Kidney (tissue), 14 donors: ENCODE measurements around the gene GLIS1. TPM values are rescaled to one million over a fixed set of nuclear protein-coding genes. Genes with fewer than 3 reads are reported as not detected.

Source experiments
- DNase-seq, 5 donors: peaks; one replicate each; pipeline ENCODE4 v3.0.0-alpha.2; 2013 to 2020
- FAIRE-seq: peaks from 2 replicates; lab custom pipeline; 2012; peaks lifted over from hg19 to GRCh38; lab: Jason Lieb, UNC
- H3K27ac ChIP-seq, 2 donors: one replicate each; pipeline ENCODE4 v1.7.0; 2013; ENCODE audit warnings: low read depth in 2 of 2, low read length in 2 of 2, inconsistent platforms in 1 of 2
- H3K27me3 ChIP-seq: one replicate; pipeline ENCODE4 v1.7.1; 2013; ENCODE audit warnings: low read length, inconsistent platforms; ENCODE audit not compliant: control insufficient read depth, insufficient read depth
- H3K36me3 ChIP-seq, 3 donors: one replicate each; pipeline versions ENCODE4 v1.7.0 to v1.7.1; 2013; ENCODE audit warnings: low read length in 3 of 3, control low read depth in 1 of 3, inconsistent platforms in 1 of 3; ENCODE audit not compliant: insufficient read depth in 3 of 3, control insufficient read depth in 2 of 3
- H3K4me1 ChIP-seq, 3 donors: one replicate each; pipeline versions ENCODE4 v1.7.0 to v1.7.1; 2013; ENCODE audit warnings: low read length in 3 of 3, inconsistent platforms in 1 of 3, low read depth in 1 of 3; ENCODE audit not compliant: control insufficient read depth in 2 of 3, insufficient read depth in 2 of 3
- H3K4me3 ChIP-seq, 3 donors: one replicate each; pipeline versions ENCODE4 v1.7.0 to v1.8.1; 2013; ENCODE audit warnings: low read length in 3 of 3, control low read depth in 1 of 3, inconsistent platforms in 1 of 3
- H3K9ac ChIP-seq, 3 donors: one replicate each; pipeline versions ENCODE4 v1.7.0 to v1.7.1; 2013; ENCODE audit warnings: low read length in 3 of 3, control low read depth in 1 of 3, inconsistent platforms in 1 of 3
- H3K9me3 ChIP-seq, 3 donors: one replicate each; pipeline versions ENCODE4 v1.7.0 to v1.7.1; 2013; ENCODE audit warnings: low read length in 3 of 3, control low read depth in 1 of 3, inconsistent platforms in 1 of 3; ENCODE audit not compliant: control insufficient read depth in 2 of 3, insufficient read depth in 1 of 3
- CTCF ChIP-seq: IDR thresholded peaks from 3 replicates; pipeline ENCODE4 v1.5.1; 2012; ENCODE audit warnings: mild to moderate bottlenecking, moderate library complexity, borderline replicate concordance; ENCODE audit not compliant: insufficient read depth; ENCODE audit errors: extremely low read depth
- intact Hi-C: fragments of 100-400 bp; cut with DNase I; formaldehyde crosslinking; loops from one replicate; pipeline ENCODE4 v1.11.1; 2022
- polyA plus RNA-seq: library from polyadenylated mRNA; stranded (reverse); fragments of 350-450 nt; fragmentation: Illumina TruSeq; extraction: RNeasy Lipid Tissue Mini Kit (QIAGEN cat#74804); gene quantifications from one replicate; pipeline ENCODE4 v1.2.3, GENCODE V29; 2014; ENCODE audit warnings: low read depth, low replicate concordance; ENCODE audit not compliant: insufficient read depth
- total RNA-seq: library from RNA; stranded (reverse); fragmentation: NEBNext Ultra II Directional; extraction: Animal tissue kit (Norgen Biotek cat#: 25700); gene quantifications from one replicate; pipeline ENCODE4 v1.2.1, GENCODE V29; 2021
- donor health status: control.
- donor health status: control.
- donor health status: control.
- donor health status: control.
- donor health status: control.
- donor health status: DM: yes; HTN: yes; CAD: no.
- donor health status: Normal renal cell carcinoma (clear cell type).

The GLIS1 gene
- total and polyA plus RNA-seq, 2 donors from 2014 or later, result 3.3 to 3.7 TPM

- H3K27me3 ChIP-seq, result no peaks in the 10 kb centered on the region
- intact Hi-C loops, result loop anchor here (5.0 kb wide), 1 partner anchor 195 kb away; no protein-coding TSS in a partner anchor
- H3K36me3 ChIP-seq, result no peaks in the 10 kb centered on the region
- no peak overlapping the region for H3K9ac ChIP-seq
- no peaks in the 10 kb centered on the region for H3K9me3 ChIP-seq
- peak in 4 of 5 donors; percentile 81 to 87 (median 82) for DNase-seq
- H3K27ac ChIP-seq, result no peak overlapping the region
- H3K4me3 ChIP-seq, result no peak overlapping the region
- TF ChIP-seq CTCF, result peak; percentile 51
- no peak for FAIRE-seq
- peaks cover 0 to 3% (median 3%) of the 10 kb centered on the region in 3 donors for H3K4me1 ChIP-seq
These were observed 56.8 kb downstream of the GLIS1 start for GRCh38 chr1:53681977-53682685.

- Histone ChIP-seq H3K27me3 (no peaks in the 10 kb centered on the region), H3K4me1 (peaks cover 0 to 3% (median 3%) of the 10 kb centered on the region in 3 donors), H3K9me3 (no peaks in the 10 kb centered on the region), H3K36me3 (no peaks in the 10 kb centered on the region), H3K9ac (no peak overlapping the region), H3K4me3 (no peak overlapping the region), H3K27ac (no peak overlapping the region)
- DNase-seq, result no peak
- FAIRE-seq, result no peak
- intact Hi-C loops, result loop anchor here (5.0 kb wide), 1 partner anchor 194 kb away; no protein-coding TSS in a partner anchor
- TF ChIP-seq CTCF, result no peak
These were observed 57.5 kb downstream of the GLIS1 start for GRCh38 chr1:53681351-53681976.

- DNase-seq (no peak), FAIRE-seq (no peak)
- H3K9ac ChIP-seq, result no peak overlapping the region
- intact Hi-C loops, result loop anchor here (5.0 kb wide), 1 partner anchor 194 kb away; no protein-coding TSS in a partner anchor
- H3K27ac ChIP-seq, result no peak overlapping the region
- no peak for TF ChIP-seq CTCF
- H3K4me3 ChIP-seq, result no peak overlapping the region
- H3K4me1 ChIP-seq, result peaks cover 0 to 3% (median 3%) of the 10 kb centered on the region in 3 donors
- H3K9me3 ChIP-seq, result no peaks in the 10 kb centered on the region
- H3K36me3 ChIP-seq, result no peaks in the 10 kb centered on the region
- no peaks in the 10 kb centered on the region for H3K27me3 ChIP-seq
These were observed 58.1 kb downstream of the GLIS1 start for GRCh38 chr1:53680868-53681267.
